ES-I3 (cell line): ENCODE measurements around the gene C1QTNF9B.
"Not testable (repeated sequence)": the region's sequence is repeated elsewhere in the genome, so short reads cannot be mapped to it uniquely, and the experiment has no call there.

Experiments used
- H3K36me3 ChIP-seq: 2 replicates; pipeline ENCODE4 v1.6.1; 2013; ENCODE audit warnings: mild to moderate bottlenecking, low read length, control low read depth, moderate library complexity; ENCODE audit not compliant: insufficient read depth
- H3K4me1 ChIP-seq: 2 replicates; pipeline ENCODE4 v1.6.1; 2013; ENCODE audit warnings: mild to moderate bottlenecking, control low read depth, low read length; ENCODE audit not compliant: insufficient read depth
- H3K9ac ChIP-seq: 2 replicates; pipeline ENCODE4 v1.6.1; 2013; ENCODE audit warnings: low read depth, mild to moderate bottlenecking, low read length, moderate library complexity
- H3K9me3 ChIP-seq: 2 replicates; pipeline ENCODE4 v1.6.1; 2013; ENCODE audit warnings: mild to moderate bottlenecking, low read length, moderate library complexity; ENCODE audit not compliant: control insufficient read depth, insufficient read depth

C1QTNF9B gene

GRCh38 chr13:23909606-23910005, 12.3 kb upstream of the C1QTNF9B start:
- H3K9me3 ChIP-seq: no peaks in the 10 kb centered on the region
- H3K36me3 ChIP-seq: no peaks in the 10 kb centered on the region
- no peak overlapping the region for H3K9ac ChIP-seq
- peaks cover 2% of the 10 kb centered on the region; the same call in 1 of the 2 replicates for H3K4me1 ChIP-seq

- H3K36me3 ChIP-seq: no peaks in the 10 kb centered on the region
- H3K9ac ChIP-seq: no peak overlapping the region
- no peaks in the 10 kb centered on the region for H3K9me3 ChIP-seq
- H3K4me1 ChIP-seq: peaks cover 2% of the 10 kb centered on the region; the same call in 1 of the 2 replicates
These were observed 8.5 kb upstream of the C1QTNF9B start for GRCh38 chr13:23905766-23906165.

- no peaks in the 10 kb centered on the region for H3K9me3 ChIP-seq
- H3K9ac ChIP-seq: peak overlapping the region; percentile 60; the same call in 1 of the 2 replicates
- H3K36me3 ChIP-seq: no peaks in the 10 kb centered on the region
- H3K4me1 ChIP-seq: no peaks in the 10 kb centered on the region
These were observed 6.6 kb upstream of the C1QTNF9B start for GRCh38 chr13:23903906-23904280.

GRCh38 chr13:23902975-23903905, 5.9 kb upstream of the C1QTNF9B start:
- Histone ChIP-seq H3K4me1 (no peaks in the 10 kb centered on the region), H3K36me3 (no peaks in the 10 kb centered on the region), H3K9me3 (no peaks in the 10 kb centered on the region), H3K9ac (peak overlapping the region; percentile 60; the same call in 1 of the 2 replicates)

GRCh38 chr13:23901365-23901764, 4.1 kb upstream of the C1QTNF9B start:
- H3K9ac ChIP-seq: no peak overlapping the region

GRCh38 chr13:23899555-23899954, 2.3 kb upstream of the C1QTNF9B start:
- no peaks in the 10 kb centered on the region for H3K36me3 ChIP-seq
- no peaks in the 10 kb centered on the region for H3K4me1 ChIP-seq
- no peaks in the 10 kb centered on the region for H3K9me3 ChIP-seq
- no peak overlapping the region for H3K9ac ChIP-seq

More at GRCh38 chr13:23901365-23901764, 4.1 kb upstream of the C1QTNF9B start:
- Histone ChIP-seq H3K9me3 (no peaks in the 10 kb centered on the region), H3K36me3 (no peaks in the 10 kb centered on the region), H3K4me1 (no peaks in the 10 kb centered on the region)

GRCh38 chr13:23898101-23898500, 799 bp upstream of the C1QTNF9B start:
- Histone ChIP-seq H3K36me3 (no peaks in the 10 kb centered on the region), H3K4me1 (no peaks in the 10 kb centered on the region), H3K9ac (no peak overlapping the region)

GRCh38 chr13:23894746-23895145, 2.6 kb downstream of the C1QTNF9B start:
- H3K4me1 ChIP-seq, H3K9me3 ChIP-seq, H3K36me3 ChIP-seq, H3K9ac ChIP-seq: not testable (repeated sequence)

More at GRCh38 chr13:23898101-23898500, 799 bp upstream of the C1QTNF9B start:
- no peaks in the 10 kb centered on the region for H3K9me3 ChIP-seq

GRCh38 chr13:23893791-23894190, 3.5 kb downstream of the C1QTNF9B start:
- H3K9me3 ChIP-seq, H3K4me1 ChIP-seq, H3K36me3 ChIP-seq, H3K9ac ChIP-seq: not testable (repeated sequence)

- Histone ChIP-seq H3K9me3 (no peaks in the 10 kb centered on the region), H3K4me1 (no peaks in the 10 kb centered on the region), H3K9ac (peak overlapping the region; percentile 77; the same call in 1 of the 2 replicates), H3K36me3 (no peaks in the 10 kb centered on the region)
These were observed 7.4 kb downstream of the C1QTNF9B start for GRCh38 chr13:23889615-23890607.

- Histone ChIP-seq H3K9ac (peak within 1 kb of the TSS; percentile 77), H3K4me1 (no peaks in the 10 kb centered on the region), H3K36me3 (no peaks in the 10 kb centered on the region), H3K9me3 (no peaks in the 10 kb centered on the region)
These were observed 8.4 kb downstream of the C1QTNF9B start, which contains the start of gene MIPEP for GRCh38 chr13:23888658-23889614. MIPEP (minus strand) TSS chr13:23889400; CDS start chr13:23889320, 80 bp downstream.

GRCh38 chr13:23884361-23884760, 12.9 kb downstream of the C1QTNF9B start:
- not testable (repeated sequence) for H3K9ac ChIP-seq, H3K4me1 ChIP-seq, H3K9me3 ChIP-seq, H3K36me3 ChIP-seq

GRCh38 chr13:23883255-23883654, 14.0 kb downstream of the C1QTNF9B start:
- Histone ChIP-seq H3K9ac (no peak overlapping the region), H3K4me1 (no peaks in the 10 kb centered on the region), H3K36me3 (0 out of 2 replicates have a peak, but pooled peaks cover 3% of the 10 kb centered on the region), H3K9me3 (no peaks in the 10 kb centered on the region)
